Stomach (tissue), 4 donors: ENCODE data around the gene MCTP1.

Experiments
- CTCF ChIP-seq, 7 experiments: fragments of 450-650 bp in 4 of 7; fragments of 200-600 bp in 3 of 7; sonication (generic) in 3 of 7; IDR thresholded peaks; one replicate each; pipeline ENCODE4 v1.5.1; 2016 to 2019; ENCODE audit warnings: antibody characterized with exemption in 7 of 7, control low read depth in 2 of 7, mild to moderate bottlenecking in 1 of 7
- EP300 ChIP-seq: sonication (generic); formaldehyde crosslinking; IDR thresholded peaks from one replicate; pipeline ENCODE4 v1.6.1; 2017; ENCODE audit warnings: antibody characterized with exemption
- POLR2A ChIP-seq, 4 donors: fragments of 450-650 bp; IDR thresholded peaks; one replicate each; pipeline ENCODE4 v1.6.1; 2016; ENCODE audit warnings: antibody characterized with exemption in 4 of 4, control low read depth in 2 of 4, mild to moderate bottlenecking in 1 of 4, moderate library complexity in 1 of 4
- POLR2AphosphoS5 ChIP-seq, 3 donors: sonication (generic); formaldehyde crosslinking; IDR thresholded peaks; one replicate each; pipeline ENCODE4 v1.6.1; 2016; ENCODE audit warnings: antibody characterized with exemption in 3 of 3

GRCh38 chr5:95060098-95060497 lies 224.8 kb downstream of the MCTP1 start:
- TF ChIP-seq CTCF (IDR thresholded peaks at IDR 0.05) (no peak), POLR2A (IDR thresholded peaks at IDR 0.05) (no peak), POLR2AphosphoS5 (IDR thresholded peaks at IDR 0.05) (no peak), EP300 (no peak)
